HG03175 (cell line): ENCODE measurements around the gene CADM1.

Experiments
- ATAC-seq: cut with Tn5 transposase; IDR thresholded peaks from one replicate; pipeline ENCODE4 v1.9.1; 2021; ENCODE audit warnings: mild to moderate bottlenecking, moderate library complexity; ENCODE audit not compliant: unreplicated experiment

The CADM1 gene

GRCh38 chr11:115324581-115325432 is 179.4 kb downstream of the CADM1 start:
- ATAC-seq, result peak; percentile 86

GRCh38 chr11:115322553-115323203 is 181.5 kb downstream of the CADM1 start:
- no peak for ATAC-seq

GRCh38 chr11:115321605-115322289 is 182.5 kb downstream of the CADM1 start:
- ATAC-seq, result no peak

GRCh38 chr11:115317277-115318185 is 186.7 kb downstream of the CADM1 start:
- no peak for ATAC-seq

GRCh38 chr11:115316696-115317095 is 187.5 kb downstream of the CADM1 start:
- no peak for ATAC-seq

GRCh38 chr11:115314330-115314920 is 189.8 kb downstream of the CADM1 start:
- no peak for ATAC-seq

- ATAC-seq, result no peak
Observed at GRCh38 chr11:115313224-115313838, 190.9 kb downstream of the CADM1 start.

- no peak for ATAC-seq
Observed at GRCh38 chr11:115311949-115312348, 192.3 kb downstream of the CADM1 start.

GRCh38 chr11:115306689-115307088 is 197.5 kb downstream of the CADM1 start:
- no peak for ATAC-seq

- no peak for ATAC-seq
Observed at GRCh38 chr11:115304774-115305472, 199.3 kb downstream of the CADM1 start.

GRCh38 chr11:115303929-115304531 is 200.2 kb downstream of the CADM1 start:
- no peak for ATAC-seq

GRCh38 chr11:115302946-115303703 is 201.1 kb downstream of the CADM1 start:
- no peak for ATAC-seq

- ATAC-seq, result no peak
Observed at GRCh38 chr11:115300660-115301428, 203.4 kb downstream of the CADM1 start.

- ATAC-seq, result no peak
Observed at GRCh38 chr11:115298300-115299012, 205.8 kb downstream of the CADM1 start.

- ATAC-seq, result no peak
Observed at GRCh38 chr11:115297330-115297729, 206.9 kb downstream of the CADM1 start.

GRCh38 chr11:115291325-115291724 is 212.9 kb downstream of the CADM1 start:
- no peak for ATAC-seq

GRCh38 chr11:115290893-115291292 is 213.3 kb downstream of the CADM1 start:
- ATAC-seq, result no peak
